Astrocyte of the spinal cord (primary cell): ENCODE measurements around the gene CLTB.
A peak's percentile ranks its signal among the peaks of the same experiment; 100 is the strongest.
"Not testable (repeated sequence)": the region's sequence is repeated elsewhere in the genome, so short reads cannot be mapped to it uniquely, and the experiment has no call there.

Experiments used
- DNase-seq: peaks from one replicate; pipeline ENCODE4 v3.0.0; 2011; ENCODE audit warnings: low read depth, low spot score
- H3K4me3 ChIP-seq: 2 replicates; pipeline ENCODE4 v1.5.1; 2011; ENCODE audit warnings: low read depth, mild to moderate bottlenecking, low read length, moderate library complexity
- in situ Hi-C: cut with HindIII; loops from 2 replicates; pipeline ENCODE4 v1.10.0; 2017; ENCODE audit warnings: low sequenced_read_pairs
- TF ChIP-seq, protein P1 (sequence below): IDR thresholded peaks from 2 replicates; pipeline ENCODE4 v1.5.1; 2012; ENCODE audit warnings: low read depth, mild to moderate bottlenecking, low read length, inconsistent platforms

Gene CLTB

DNA sequence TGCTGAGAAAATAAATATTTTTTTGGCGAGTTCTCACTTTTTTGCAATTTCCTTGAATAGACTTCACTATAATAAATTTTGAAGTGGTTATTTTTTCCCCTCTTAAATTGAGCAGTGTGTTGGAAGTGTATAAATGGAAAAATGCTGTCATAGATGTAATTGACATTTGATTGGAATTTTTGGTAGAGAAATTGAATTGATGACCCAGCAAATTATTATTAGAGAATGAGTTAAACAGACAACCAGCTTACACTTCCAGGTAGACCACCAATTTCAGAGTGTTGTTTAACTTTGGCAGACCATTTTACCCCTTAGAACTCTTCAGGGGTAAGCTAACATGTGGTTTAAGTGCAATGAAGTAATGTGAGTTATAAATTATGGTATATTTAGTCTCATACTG, 33.7 kb upstream of the CLTB start:
- TF ChIP-seq, protein P1, sequence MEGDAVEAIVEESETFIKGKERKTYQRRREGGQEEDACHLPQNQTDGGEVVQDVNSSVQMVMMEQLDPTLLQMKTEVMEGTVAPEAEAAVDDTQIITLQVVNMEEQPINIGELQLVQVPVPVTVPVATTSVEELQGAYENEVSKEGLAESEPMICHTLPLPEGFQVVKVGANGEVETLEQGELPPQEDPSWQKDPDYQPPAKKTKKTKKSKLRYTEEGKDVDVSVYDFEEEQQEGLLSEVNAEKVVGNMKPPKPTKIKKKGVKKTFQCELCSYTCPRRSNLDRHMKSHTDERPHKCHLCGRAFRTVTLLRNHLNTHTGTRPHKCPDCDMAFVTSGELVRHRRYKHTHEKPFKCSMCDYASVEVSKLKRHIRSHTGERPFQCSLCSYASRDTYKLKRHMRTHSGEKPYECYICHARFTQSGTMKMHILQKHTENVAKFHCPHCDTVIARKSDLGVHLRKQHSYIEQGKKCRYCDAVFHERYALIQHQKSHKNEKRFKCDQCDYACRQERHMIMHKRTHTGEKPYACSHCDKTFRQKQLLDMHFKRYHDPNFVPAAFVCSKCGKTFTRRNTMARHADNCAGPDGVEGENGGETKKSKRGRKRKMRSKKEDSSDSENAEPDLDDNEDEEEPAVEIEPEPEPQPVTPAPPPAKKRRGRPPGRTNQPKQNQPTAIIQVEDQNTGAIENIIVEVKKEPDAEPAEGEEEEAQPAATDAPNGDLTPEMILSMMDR, result no peak
- in situ Hi-C loops, result no loop called here
- no peak for DNase-seq
- H3K4me3 ChIP-seq, result no peak overlapping the region

DNA sequence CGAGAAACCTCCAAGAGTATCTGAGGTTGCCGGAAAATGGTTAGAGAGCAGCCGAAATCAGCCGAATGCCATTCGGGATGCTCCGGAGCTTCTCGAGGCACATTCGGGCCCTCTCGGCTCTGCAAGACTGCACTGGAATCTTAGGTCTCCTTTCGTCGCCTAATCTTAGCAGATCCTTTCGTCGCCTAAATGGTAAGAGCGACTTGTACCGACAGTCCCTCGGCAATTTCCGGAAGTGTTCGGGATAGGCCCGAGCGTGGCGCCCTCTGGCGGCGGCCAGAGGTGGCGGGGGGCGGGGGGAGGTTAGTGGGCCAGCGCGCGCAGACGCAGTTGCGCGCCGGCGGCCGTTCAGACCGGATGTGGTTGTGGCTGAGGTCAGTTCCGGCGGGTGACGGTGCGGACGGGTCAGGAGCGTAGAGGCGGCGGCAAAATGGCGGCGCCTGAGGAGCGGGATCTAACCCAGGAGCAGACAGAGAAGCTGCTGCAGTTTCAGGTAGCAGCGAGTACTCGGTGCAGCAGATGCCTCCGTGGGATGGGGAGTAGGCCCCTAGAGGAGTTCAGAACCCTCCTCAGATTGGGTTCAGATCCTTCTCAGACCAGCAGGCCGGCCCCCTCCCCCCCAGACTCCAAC, 31.8 kb upstream of the CLTB start, which contains the start of gene FAF2:
TSS of gene FAF2 (plus strand) at position 408 of the 631 bp plus-strand sequence. CDS start at position 431, 23 bp downstream.
- TF ChIP-seq, protein P1, result peak; percentile 93
- peak within 1 kb of the TSS; percentile 83 for H3K4me3 ChIP-seq
- in situ Hi-C loops, result no loop called here
- peak; percentile 100 for DNase-seq

DNA sequence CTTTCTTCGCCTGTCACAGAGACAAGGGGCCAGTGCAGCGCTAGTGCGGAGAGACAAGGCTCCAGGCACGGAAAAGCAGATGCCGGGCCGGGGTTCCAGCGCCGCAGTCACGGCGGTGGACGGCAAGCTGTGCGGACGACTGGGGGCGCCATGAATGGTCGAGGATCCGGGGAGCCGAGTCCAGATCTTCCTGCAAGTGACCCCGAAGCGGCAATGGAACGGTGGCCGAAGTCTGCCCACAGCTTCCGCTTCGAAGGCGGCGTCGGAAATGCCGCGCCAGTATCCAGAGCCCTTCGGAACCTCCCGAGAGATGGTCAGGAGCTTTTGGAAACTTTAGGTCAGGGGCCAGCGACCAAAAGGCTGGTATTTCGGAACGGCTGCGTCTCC, 31.2 kb upstream of the CLTB start:
- peak overlapping the region; percentile 83 for H3K4me3 ChIP-seq

GRCh38 chr5:176446884-176447590, 30.7 kb upstream of the CLTB start:
- in situ Hi-C loops, result no loop called here
- TF ChIP-seq, protein P1, result no peak
- peak overlapping the region; percentile 83 for H3K4me3 ChIP-seq
- DNase-seq, result peak; percentile 8

More for the DNA sequence above, 31.2 kb upstream of the CLTB start:
- TF ChIP-seq, protein P1, result no peak
- DNase-seq, result no peak
- in situ Hi-C loops, result no loop called here

DNA sequence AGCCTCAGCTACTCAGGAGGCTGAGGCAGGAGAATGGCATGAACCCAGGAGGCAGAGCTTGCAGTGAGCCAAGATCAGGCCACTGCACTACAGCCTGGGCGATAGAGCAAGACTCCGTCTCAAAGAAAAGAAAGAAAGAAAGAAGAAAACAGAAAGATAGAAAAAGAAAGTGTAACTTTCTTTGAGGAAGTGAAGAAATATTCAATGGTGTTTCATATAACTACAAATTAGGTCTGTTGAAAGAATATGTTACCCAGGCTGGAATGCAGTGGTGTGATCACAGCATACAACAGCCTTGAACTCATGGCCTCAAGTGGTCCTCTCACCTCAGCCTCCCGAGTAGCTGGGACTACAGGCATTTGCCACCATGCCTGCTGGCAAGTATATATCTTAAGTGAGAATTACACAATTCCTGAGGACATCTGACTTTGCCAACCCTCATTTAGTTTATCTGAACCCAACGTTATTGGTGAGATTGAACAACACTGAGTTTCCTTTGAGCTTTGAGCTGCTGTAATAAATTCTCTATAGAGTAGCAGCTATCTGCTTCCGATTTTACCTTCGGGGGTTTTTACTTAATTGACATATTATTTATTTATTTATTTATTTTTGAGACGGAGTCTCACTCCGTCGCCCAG, 29.8 kb upstream of the CLTB start:
- DNase-seq, result no peak
- TF ChIP-seq, protein P1, result no peak
- in situ Hi-C loops, result no loop called here
- no peak overlapping the region for H3K4me3 ChIP-seq

DNA sequence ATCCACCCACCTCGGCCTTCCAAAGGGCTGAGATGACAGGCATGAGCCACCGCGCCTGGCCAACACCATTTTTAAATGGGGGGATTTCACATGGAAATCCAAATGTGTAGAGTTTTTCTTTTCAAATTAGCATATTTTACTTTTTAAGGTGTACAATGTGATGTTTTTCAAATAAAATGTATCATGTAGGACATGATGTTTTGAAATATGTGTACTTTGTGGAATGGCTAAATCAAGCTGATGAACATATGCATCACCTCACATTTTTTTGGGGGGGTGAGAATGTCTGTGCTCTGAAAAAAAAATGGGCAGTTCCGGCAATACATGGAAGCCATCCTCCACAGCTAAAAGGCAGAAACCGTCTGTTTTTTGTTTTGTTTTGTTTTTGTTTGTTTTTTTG, 28.4 kb upstream of the CLTB start:
- TF ChIP-seq, protein P1, result no peak
- DNase-seq, result no peak
- no peak overlapping the region for H3K4me3 ChIP-seq
- in situ Hi-C loops, result no loop called here

GRCh38 chr5:176442911-176443310, 26.6 kb upstream of the CLTB start:
- H3K4me3 ChIP-seq, in situ Hi-C loops, DNase-seq: not testable (repeated sequence)
